Peyer's patch (tissue), 4 donors: ENCODE data around the gene TEX51.

Experiments used
- CTCF ChIP-seq, 6 experiments: fragments of 450-650 bp in 4 of 6; fragments of 200-600 bp in 2 of 6; sonication (generic) in 1 of 6; IDR thresholded peaks; one replicate each; pipeline ENCODE4 v1.5.1; 2017 to 2019; ENCODE audit warnings: antibody characterized with exemption in 6 of 6, mild to moderate bottlenecking in 3 of 6, moderate library complexity in 1 of 6
- POLR2A ChIP-seq, 2 donors: fragments of 450-650 bp; IDR thresholded peaks; one replicate each; pipeline ENCODE4 v1.5.1; 2017; ENCODE audit warnings: antibody characterized with exemption in 2 of 2, mild to moderate bottlenecking in 2 of 2, moderate library complexity in 2 of 2

GRCh38 chr2:126898636-126899035, at the start of gene TEX51:
- TF ChIP-seq POLR2A (IDR thresholded peaks at IDR 0.05) (no peak), CTCF (IDR thresholded peaks at IDR 0.05) (no peak)
